ENCODE results near the gene MTHFR. TPM values are rescaled to one million over a fixed set of nuclear protein-coding genes. Genes with fewer than 3 reads are reported as not detected.
A peak's percentile ranks its signal among the peaks of the same experiment; 100 is the strongest.

Gene MTHFR
- total and polyA plus RNA-seq, 12 donors: 8.1 to 82.4 (median 31.1) TPM

DNA sequence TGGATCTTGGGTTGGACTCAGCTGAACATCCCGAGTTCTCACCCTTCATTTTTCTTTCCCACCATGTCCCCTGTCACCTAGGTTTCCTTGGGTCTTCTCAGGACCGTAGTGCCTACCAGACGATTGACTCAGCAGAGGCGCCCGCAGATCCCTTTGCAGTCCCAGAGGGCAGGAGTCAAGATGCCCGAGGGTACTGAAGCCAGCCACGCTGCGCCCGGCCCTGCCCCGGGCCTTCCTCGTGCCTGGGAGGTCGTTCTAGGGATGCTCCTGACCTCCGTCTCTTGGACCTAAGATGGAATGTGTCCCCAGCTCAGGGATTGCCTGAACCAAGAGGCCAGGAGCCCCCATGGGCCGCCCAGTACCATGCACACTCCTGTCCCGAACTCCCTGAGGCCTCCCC is 55.8 kb downstream of the MTHFR start:
- intact Hi-C loops (cut with DNase I): no loop called here
- no peak for DNase-seq
- Histone ChIP-seq H3K36me3 (replicated peaks in 1 of 2) (peaks cover 0 to 24% of the 10 kb centered on the region in 2 donors), H3K9me3 (replicated peaks in 1 of 3) (no peaks in the 10 kb centered on the region), H3K27me3 (no peaks in the 10 kb centered on the region), H3K4me1 (replicated peaks in 1 of 2) (peaks cover 11 to 16% of the 10 kb centered on the region in 2 donors), H3K27ac (no peak overlapping the region), H3K4me3 (no peak overlapping the region)
- TF ChIP-seq CTCF (IDR thresholded peaks at IDR 0.05) (no peak), POLR2A (IDR thresholded peaks at IDR 0.05) (no peak)
- WGBS, 4 donors: 90 to 93% (median 92%) methylated on average over 11 to 15 of the region's 15 CpGs

DNA sequence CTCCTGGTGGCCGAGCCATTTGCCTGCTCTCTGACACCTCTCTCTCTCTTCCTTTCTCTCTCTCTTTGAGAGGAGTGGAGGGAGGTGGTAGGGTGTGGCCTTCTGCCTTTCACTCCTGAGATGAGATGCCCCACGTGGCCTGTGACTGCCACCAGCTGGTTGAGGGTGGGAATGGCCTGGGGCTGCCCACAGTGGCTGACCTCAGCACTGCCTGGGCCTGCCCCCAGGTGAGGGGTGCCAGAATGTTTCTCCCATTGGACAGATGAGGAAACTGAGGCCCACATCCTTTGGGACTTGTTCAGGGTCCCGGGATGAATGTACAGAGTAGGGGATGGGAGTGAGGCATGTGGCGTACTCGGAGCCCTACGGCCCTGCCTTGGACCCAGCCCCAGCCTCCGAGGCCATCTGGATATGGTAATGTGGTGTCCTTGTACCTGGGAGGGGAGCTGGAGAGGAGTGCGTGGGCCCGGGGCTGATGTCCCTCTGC is 56.5 kb downstream of the MTHFR start:
- intact Hi-C loops (cut with DNase I): no loop called here
- peaks cover 11 to 16% of the 10 kb centered on the region in 2 donors for H3K4me1 ChIP-seq (replicated peaks in 1 of 2)
- 71 to 87% (median 76%) methylated on average over 9 of the region's 9 CpGs for WGBS, 4 donors
- H3K36me3 ChIP-seq (replicated peaks in 1 of 2): peaks cover 0 to 24% of the 10 kb centered on the region in 2 donors
- no peak for TF ChIP-seq POLR2A (IDR thresholded peaks at IDR 0.05)
- TF ChIP-seq CTCF (IDR thresholded peaks at IDR 0.05): peak in 5 of 6 experiments; percentile 28 to 52 (median 45)
- no peaks in the 10 kb centered on the region for H3K27me3 ChIP-seq
- no peak overlapping the region for H3K4me3 ChIP-seq
- no peak overlapping the region for H3K27ac ChIP-seq
- peak in 3 of 7 donors; percentile 51 to 61 (median 52) for DNase-seq
- no peaks in the 10 kb centered on the region for H3K9me3 ChIP-seq (replicated peaks in 1 of 3)

DNA sequence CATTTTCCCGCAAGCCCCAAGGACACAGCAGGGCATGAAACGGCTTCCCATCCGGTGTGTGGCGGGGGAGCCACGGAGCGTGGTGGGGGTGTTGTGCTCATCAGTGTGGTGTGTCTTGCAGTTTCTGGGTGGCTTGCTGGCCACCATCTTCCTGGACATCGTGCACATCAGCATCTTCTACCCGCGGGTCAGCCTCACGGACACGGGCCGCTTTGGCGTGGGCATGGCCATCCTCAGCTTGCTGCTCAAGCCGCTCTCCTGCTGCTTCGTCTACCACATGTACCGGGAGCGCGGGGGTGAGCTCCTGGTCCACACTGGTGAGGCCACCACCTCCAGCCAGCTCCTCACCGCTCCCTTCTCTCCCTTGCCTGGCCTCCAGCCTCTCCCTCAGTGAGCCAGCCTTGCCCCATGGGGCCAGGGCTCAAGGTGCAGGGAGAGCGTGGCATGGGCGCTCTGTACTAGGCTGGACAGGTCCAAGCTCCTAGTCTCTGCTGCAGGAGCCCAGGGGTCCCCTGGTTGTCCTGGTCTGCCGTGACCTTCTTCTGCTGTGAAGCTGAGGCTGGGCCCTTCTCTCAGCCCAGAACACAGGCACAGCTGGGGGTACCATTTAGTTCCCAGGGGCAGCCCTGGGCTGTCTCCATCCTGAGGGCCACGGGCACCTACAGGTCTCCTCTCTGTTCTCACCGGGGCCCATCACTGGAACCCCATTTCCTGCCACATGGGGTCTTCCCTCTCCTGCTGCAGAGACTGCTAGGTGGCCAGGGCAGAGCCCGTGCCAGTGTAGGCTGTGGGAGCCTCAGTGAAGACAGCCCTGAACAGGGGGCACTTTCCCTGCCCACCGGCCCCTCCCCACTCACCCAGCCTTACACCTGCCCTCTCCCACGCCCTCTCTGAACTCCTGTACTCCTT is 57.2 kb downstream of the MTHFR start:
- Histone ChIP-seq H3K27me3 (no peaks in the 10 kb centered on the region), H3K27ac (no peak overlapping the region), H3K4me1 (replicated peaks in 1 of 2) (peaks cover 11 to 16% of the 10 kb centered on the region in 2 donors), H3K9me3 (replicated peaks in 1 of 3) (no peaks in the 10 kb centered on the region), H3K36me3 (replicated peaks in 1 of 2) (peaks cover 0 to 24% of the 10 kb centered on the region in 2 donors), H3K4me3 (no peak overlapping the region)
- TF ChIP-seq POLR2A (IDR thresholded peaks at IDR 0.05): no peak
- no peak for TF ChIP-seq CTCF (IDR thresholded peaks at IDR 0.05)
- 87 to 95% (median 90%) methylated on average over 12 to 27 of the region's 27 CpGs for WGBS, 4 donors
- DNase-seq: no peak
- intact Hi-C loops (cut with DNase I): no loop called here

DNA sequence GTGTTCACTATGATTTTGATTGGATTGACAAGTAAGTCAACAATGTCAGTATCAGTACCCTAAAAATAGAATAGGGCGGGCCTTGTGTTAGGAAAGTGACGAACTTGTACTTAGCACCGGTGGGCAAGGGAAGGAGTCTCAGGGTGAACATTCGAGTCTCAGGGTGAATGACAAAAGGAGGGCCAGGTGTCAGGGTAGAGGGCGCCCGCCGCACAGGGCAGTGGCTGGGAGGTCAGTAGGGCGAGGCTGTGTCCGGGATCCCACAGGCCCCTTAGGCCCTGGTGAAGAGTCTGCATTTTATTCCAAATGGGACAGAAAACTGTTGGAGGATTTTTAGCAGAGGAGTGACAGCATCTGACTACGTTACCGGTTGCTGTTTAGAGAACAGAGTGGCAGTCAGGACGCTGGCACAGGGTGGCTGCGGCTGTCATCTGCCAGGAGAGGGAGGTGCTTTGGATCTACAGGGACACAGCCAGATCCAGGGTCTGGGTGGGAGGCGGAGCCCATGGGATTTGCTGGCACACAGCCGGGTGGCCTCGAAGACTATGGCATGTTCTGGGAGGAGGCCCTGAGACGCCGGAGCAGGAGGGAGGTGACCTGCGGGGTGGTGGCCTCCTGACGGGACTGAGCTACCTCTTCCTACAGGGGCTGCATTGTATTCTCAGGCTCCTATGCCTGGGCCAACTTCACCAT is 58.8 kb downstream of the MTHFR start:
- peaks cover 0 to 24% of the 10 kb centered on the region in 2 donors for H3K36me3 ChIP-seq (replicated peaks in 1 of 2)
- TF ChIP-seq POLR2A (IDR thresholded peaks at IDR 0.05): no peak
- no peak for TF ChIP-seq CTCF (IDR thresholded peaks at IDR 0.05)
- no peaks in the 10 kb centered on the region for H3K9me3 ChIP-seq (replicated peaks in 1 of 3)
- H3K27ac ChIP-seq: peak overlapping the region in 3 of 5 donors; percentile 7 to 56 (median 27)
- 53 to 70% (median 56%) methylated on average over 10 to 20 of the region's 20 CpGs for WGBS, 4 donors
- H3K4me3 ChIP-seq: no peak overlapping the region
- peak in 6 of 7 donors; percentile 54 to 78 (median 60) for DNase-seq
- H3K27me3 ChIP-seq: no peaks in the 10 kb centered on the region
- intact Hi-C loops (cut with DNase I): no loop called here
- peaks cover 11 to 16% of the 10 kb centered on the region in 2 donors for H3K4me1 ChIP-seq (replicated peaks in 1 of 2)

Measured in adrenal gland (tissue), 12 donors.